Ishikawa (cell line): ENCODE data around the gene CDC45.

ENCODE experiments used
- CEBPB ChIP-seq: IDR thresholded peaks from 2 replicates; pipeline ENCODE4 v1.6.1; 2012
- CREB1 ChIP-seq: IDR thresholded peaks from 2 replicates; pipeline ENCODE4 v1.6.1; 2012; ENCODE audit warnings: low read depth
- EGR1 ChIP-seq: IDR thresholded peaks from 2 replicates; pipeline ENCODE4 v1.6.1; 2012
- EP300 ChIP-seq: IDR thresholded peaks from 2 replicates; pipeline ENCODE4 v1.6.1; 2012; ENCODE audit warnings: borderline replicate concordance
- FOXM1 ChIP-seq: IDR thresholded peaks from 2 replicates; pipeline ENCODE4 v1.6.1; 2012; ENCODE audit warnings: low read depth, borderline replicate concordance
- MAX ChIP-seq: IDR thresholded peaks from 2 replicates; pipeline ENCODE4 v1.6.1; 2012
- NFIC ChIP-seq: IDR thresholded peaks from 2 replicates; pipeline ENCODE4 v1.6.1; 2012
- RAD21 ChIP-seq: IDR thresholded peaks from 2 replicates; pipeline ENCODE4 v1.6.1; 2012; ENCODE audit warnings: low read depth
- REST ChIP-seq: IDR thresholded peaks from 2 replicates; pipeline ENCODE4 v1.6.1; 2012; ENCODE audit warnings: low read depth, mild to moderate bottlenecking
- TAF1 ChIP-seq: IDR thresholded peaks from 2 replicates; pipeline ENCODE4 v1.6.1; 2012; ENCODE audit warnings: low read depth, mild to moderate bottlenecking
- TCF12 ChIP-seq: IDR thresholded peaks from 2 replicates; pipeline ENCODE4 v1.6.1; 2012; ENCODE audit warnings: low read depth
- TEAD4 ChIP-seq: IDR thresholded peaks from 2 replicates; pipeline ENCODE4 v1.6.1; 2012
- USF1 ChIP-seq: IDR thresholded peaks from 2 replicates; pipeline ENCODE4 v1.6.1; 2012
- YY1 ChIP-seq: IDR thresholded peaks from 2 replicates; pipeline ENCODE4 v1.6.1; 2012; ENCODE audit warnings: low read depth
- ZBTB7A ChIP-seq: IDR thresholded peaks from 2 replicates; pipeline ENCODE4 v1.6.1; 2012; ENCODE audit warnings: low read depth

Gene CDC45

GRCh38 chr22:19479355-19480172 lies at the start of gene CDC45:
TSS of gene CDC45 (plus strand) at chr22:19479920. CDS start at chr22:19479969, 49 bp downstream.
- TF ChIP-seq TEAD4 (no peak), USF1 (no peak), RAD21 (no peak), MAX (peak; percentile 76), CREB1 (peak; percentile 83), CEBPB (no peak), TAF1 (no peak), FOXM1 (peak; percentile 60; the same call in 1 of the 2 replicates), EGR1 (peak; percentile 91), TCF12 (peak; percentile 53), ZBTB7A (no peak), REST (no peak), YY1 (peak; percentile 99), NFIC (no peak), EP300 (no peak)

GRCh38 chr22:19429950-19430889 lies 49.5 kb upstream of the CDC45 start:
- TF ChIP-seq EGR1 (no peak), TEAD4 (no peak), ZBTB7A (no peak), YY1 (no peak), MAX (no peak)

- TF ChIP-seq TCF12 (no peak), MAX (peak; percentile 75)
Observed at GRCh38 chr22:19430890-19431541, 48.7 kb upstream of the CDC45 start.

- TF ChIP-seq YY1 (peak; percentile 65), MAX (peak; percentile 31; the same call in 1 of the 2 replicates), TCF12 (peak; percentile 11; the same call in 1 of the 2 replicates), FOXM1 (no peak), USF1 (peak; percentile 60), EP300 (peak; percentile 35; the same call in 1 of the 2 replicates), CEBPB (no peak), NFIC (peak; percentile 8; the same call in 1 of the 2 replicates), TEAD4 (peak; percentile 16; the same call in 1 of the 2 replicates), ZBTB7A (no peak; the same call in 1 of the 2 replicates), TAF1 (peak; percentile 71), EGR1 (peak; percentile 9; the same call in 1 of the 2 replicates), REST (no peak; the same call in 1 of the 2 replicates)
Observed at GRCh38 chr22:19431649-19432132, 48.0 kb upstream of the CDC45 start, which contains the start of gene HIRA. TSS of gene HIRA (minus strand) at chr22:19431733. CDS start at chr22:19431476, 257 bp downstream.
